Upper lobe of left lung (tissue), 4 donors: ENCODE data around the gene TNRC6B.

Source experiments
- CTCF ChIP-seq, 6 experiments: fragments of 450-650 bp in 4 of 6; fragments of 200-600 bp in 2 of 6; sonication (generic) in 2 of 6; IDR thresholded peaks; one replicate each; pipeline ENCODE4 v1.5.1; 2016 to 2019; ENCODE audit warnings: antibody characterized with exemption in 6 of 6
- EP300 ChIP-seq, 4 donors: sonication (generic); formaldehyde crosslinking; IDR thresholded peaks; one replicate each; pipeline ENCODE4 v1.5.1; 2017; ENCODE audit warnings: antibody characterized with exemption in 4 of 4, control low read depth in 2 of 4
- POLR2A ChIP-seq, 4 donors: fragments of 450-650 bp; IDR thresholded peaks; one replicate each; pipeline ENCODE4 v1.5.1; 2016 to 2017; ENCODE audit warnings: antibody characterized with exemption in 4 of 4, mild to moderate bottlenecking in 2 of 4
- POLR2AphosphoS5 ChIP-seq, 2 donors: sonication (generic); formaldehyde crosslinking; IDR thresholded peaks; one replicate each; pipeline ENCODE4 v1.5.1; 2017; ENCODE audit warnings: antibody characterized with exemption in 2 of 2

- no peak for TF ChIP-seq POLR2A (IDR thresholded peaks at IDR 0.05)
- no peak for TF ChIP-seq CTCF (IDR thresholded peaks at IDR 0.05)
- TF ChIP-seq POLR2AphosphoS5 (IDR thresholded peaks at IDR 0.05): no peak
- no peak for TF ChIP-seq EP300 (IDR thresholded peaks at IDR 0.05)
These were observed 57.6 kb downstream of the TNRC6B start for GRCh38 chr22:40235308-40235707.
